ENCODE measurements around the gene PDE11A.

Gene PDE11A

GRCh38 chr2:177745531-177745930 is 327.0 kb downstream of the PDE11A start:
- Histone ChIP-seq H3K9ac (ENCODE audit: low read depth, low read length) (no peak overlapping the region), H3K4me1 (ENCODE audit: control insufficient read depth, insufficient read depth, low read length) (no peaks in the 10 kb centered on the region), H3K27me3 (ENCODE audit: control insufficient read depth, insufficient read depth, low read length) (peaks cover 8% of the 10 kb centered on the region), H3K4me3 (ENCODE audit: low read length) (no peak overlapping the region), H3K4me2 (ENCODE audit: low read length) (no peak overlapping the region), H3K9me3 (replicated peaks; ENCODE audit: low read length) (no peaks in the 10 kb centered on the region), H3K36me3 (ENCODE audit: insufficient read depth, low read length) (no peaks in the 10 kb centered on the region)

DNA sequence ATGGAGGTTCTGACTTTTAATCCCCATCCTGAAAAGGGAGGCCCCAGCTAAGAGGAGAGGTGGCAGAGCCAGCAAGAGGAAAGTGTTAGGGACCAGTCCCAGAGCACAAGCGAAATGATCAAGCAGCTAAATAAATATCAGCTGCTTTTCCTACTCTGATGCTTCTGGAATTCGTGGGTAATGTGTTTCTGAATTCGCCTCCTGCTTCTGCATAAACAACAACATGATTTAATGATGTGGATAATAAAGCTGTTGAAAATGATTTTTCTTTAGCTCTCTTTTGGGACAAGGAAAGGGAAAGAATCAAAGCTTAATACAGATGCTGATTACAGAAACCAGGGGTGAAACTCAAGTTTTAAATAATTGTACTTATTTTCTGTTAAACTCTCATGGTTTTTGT is 329.7 kb downstream of the PDE11A start:
- peaks cover 10% of the 10 kb centered on the region for H3K27me3 ChIP-seq (ENCODE audit: control insufficient read depth, insufficient read depth, low read length)
- no peak overlapping the region for H3K9ac ChIP-seq (ENCODE audit: low read depth, low read length)
- H3K9me3 ChIP-seq (replicated peaks; ENCODE audit: low read length) = no peaks in the 10 kb centered on the region
- no peak overlapping the region for H3K4me2 ChIP-seq (ENCODE audit: low read length)
- no peaks in the 10 kb centered on the region for H3K4me1 ChIP-seq (ENCODE audit: control insufficient read depth, insufficient read depth, low read length)
- no peaks in the 10 kb centered on the region for H3K36me3 ChIP-seq (ENCODE audit: insufficient read depth, low read length)
- H3K4me3 ChIP-seq (ENCODE audit: low read length) = no peak overlapping the region

GRCh38 chr2:177741866-177742265 is 330.7 kb downstream of the PDE11A start:
- no peaks in the 10 kb centered on the region for H3K9me3 ChIP-seq (replicated peaks; ENCODE audit: low read length)
- H3K4me3 ChIP-seq (ENCODE audit: low read length) = no peak overlapping the region
- peaks cover 10% of the 10 kb centered on the region for H3K27me3 ChIP-seq (ENCODE audit: control insufficient read depth, insufficient read depth, low read length)
- H3K9ac ChIP-seq (ENCODE audit: low read depth, low read length) = no peak overlapping the region
- no peaks in the 10 kb centered on the region for H3K36me3 ChIP-seq (ENCODE audit: insufficient read depth, low read length)
- no peak overlapping the region for H3K4me2 ChIP-seq (ENCODE audit: low read length)
- H3K4me1 ChIP-seq (ENCODE audit: control insufficient read depth, insufficient read depth, low read length) = no peaks in the 10 kb centered on the region

- H3K4me2 ChIP-seq (ENCODE audit: low read length) = no peak overlapping the region
- H3K4me1 ChIP-seq (ENCODE audit: control insufficient read depth, insufficient read depth, low read length) = no peaks in the 10 kb centered on the region
- H3K4me3 ChIP-seq (ENCODE audit: low read length) = no peak overlapping the region
- no peaks in the 10 kb centered on the region for H3K9me3 ChIP-seq (replicated peaks; ENCODE audit: low read length)
- H3K36me3 ChIP-seq (ENCODE audit: insufficient read depth, low read length) = no peaks in the 10 kb centered on the region
- peaks cover 10% of the 10 kb centered on the region for H3K27me3 ChIP-seq (ENCODE audit: control insufficient read depth, insufficient read depth, low read length)
- H3K9ac ChIP-seq (ENCODE audit: low read depth, low read length) = no peak overlapping the region
These were observed 331.9 kb downstream of the PDE11A start for GRCh38 chr2:177740700-177741099.

DNA sequence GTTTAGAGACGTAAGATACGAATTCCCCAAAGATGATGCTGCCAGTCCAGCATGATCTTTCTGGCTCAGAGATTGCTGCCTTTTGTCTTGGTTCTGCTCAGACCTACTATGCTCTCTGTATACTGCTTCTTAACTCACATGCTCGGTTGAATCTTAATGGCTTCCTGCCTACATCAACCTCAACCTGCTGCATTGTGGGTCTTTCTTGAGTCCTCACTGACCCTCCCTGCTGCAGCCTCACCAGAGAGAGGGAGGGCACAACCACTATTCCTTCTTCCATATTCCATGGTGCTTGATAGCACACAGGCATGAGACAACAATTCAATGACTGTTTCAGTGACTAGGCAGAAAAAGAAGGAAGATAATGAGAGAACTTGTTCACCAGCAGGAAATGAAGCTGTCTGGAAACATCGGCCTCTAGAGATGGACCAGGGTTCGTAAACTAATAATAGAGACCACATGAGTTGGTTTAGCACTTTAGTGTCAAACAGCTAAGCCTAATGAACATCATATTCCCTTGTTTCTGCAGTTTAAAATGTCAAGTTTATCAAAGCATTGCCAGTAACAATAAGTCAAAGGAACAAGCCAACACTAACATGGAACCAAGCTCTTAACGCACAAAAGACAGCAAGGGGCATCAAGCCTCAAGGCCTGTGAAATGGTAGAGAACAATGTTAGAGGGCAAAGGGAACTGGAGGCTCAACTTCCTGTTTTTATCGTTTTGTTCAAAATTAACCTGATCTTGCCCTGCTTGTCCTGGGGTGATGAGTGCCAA is 333.9 kb downstream of the PDE11A start:
- no peak overlapping the region for H3K9ac ChIP-seq (ENCODE audit: low read depth, low read length)
- no peaks in the 10 kb centered on the region for H3K4me1 ChIP-seq (ENCODE audit: control insufficient read depth, insufficient read depth, low read length)
- no peak overlapping the region for H3K4me2 ChIP-seq (ENCODE audit: low read length)
- H3K9me3 ChIP-seq (replicated peaks; ENCODE audit: low read length) = no peaks in the 10 kb centered on the region
- H3K27me3 ChIP-seq (ENCODE audit: control insufficient read depth, insufficient read depth, low read length) = peaks cover 10% of the 10 kb centered on the region
- no peaks in the 10 kb centered on the region for H3K36me3 ChIP-seq (ENCODE audit: insufficient read depth, low read length)
- H3K4me3 ChIP-seq (ENCODE audit: low read length) = no peak overlapping the region

- peaks cover 17% of the 10 kb centered on the region for H3K27me3 ChIP-seq (ENCODE audit: control insufficient read depth, insufficient read depth, low read length)
- H3K36me3 ChIP-seq (ENCODE audit: insufficient read depth, low read length) = no peaks in the 10 kb centered on the region
- no peaks in the 10 kb centered on the region for H3K9me3 ChIP-seq (replicated peaks; ENCODE audit: low read length)
- H3K9ac ChIP-seq (ENCODE audit: low read depth, low read length) = no peak overlapping the region
- H3K4me2 ChIP-seq (ENCODE audit: low read length) = no peak overlapping the region
- H3K4me3 ChIP-seq (ENCODE audit: low read length) = no peak overlapping the region
- H3K4me1 ChIP-seq (ENCODE audit: control insufficient read depth, insufficient read depth, low read length) = no peaks in the 10 kb centered on the region
These were observed 337.2 kb downstream of the PDE11A start for GRCh38 chr2:177735318-177735803.

DNA sequence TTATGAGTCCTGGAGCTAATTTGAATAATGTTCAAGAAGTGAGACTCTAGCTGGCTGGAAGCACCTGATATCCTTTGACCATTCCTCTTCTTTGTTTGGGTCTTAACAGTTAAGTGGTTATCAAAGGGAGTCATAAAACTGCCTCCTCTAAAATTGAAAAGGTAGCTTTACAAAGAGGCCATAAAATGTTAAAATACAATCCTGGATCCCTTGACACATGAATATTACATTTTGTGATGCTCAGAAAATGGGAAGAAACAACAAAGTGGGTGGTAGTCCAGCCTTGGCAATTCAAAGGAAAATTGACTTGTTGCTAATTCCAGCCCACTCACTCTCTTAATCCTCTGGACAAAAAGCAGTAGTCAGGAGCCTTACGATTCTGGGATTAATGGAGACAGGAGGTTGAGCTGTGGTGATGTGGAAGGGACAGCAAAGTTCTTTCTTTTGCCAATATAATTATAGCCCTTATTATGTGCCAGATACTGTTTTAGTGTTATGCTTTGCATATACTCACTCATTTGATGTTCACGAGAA is 339.2 kb downstream of the PDE11A start:
- Histone ChIP-seq H3K9ac (ENCODE audit: low read depth, low read length) (no peak overlapping the region), H3K4me3 (ENCODE audit: low read length) (no peak overlapping the region), H3K4me2 (ENCODE audit: low read length) (no peak overlapping the region), H3K9me3 (replicated peaks; ENCODE audit: low read length) (no peaks in the 10 kb centered on the region), H3K36me3 (ENCODE audit: insufficient read depth, low read length) (no peaks in the 10 kb centered on the region), H3K27me3 (ENCODE audit: control insufficient read depth, insufficient read depth, low read length) (peaks cover 21% of the 10 kb centered on the region), H3K4me1 (ENCODE audit: control insufficient read depth, insufficient read depth, low read length) (no peaks in the 10 kb centered on the region)

DNA sequence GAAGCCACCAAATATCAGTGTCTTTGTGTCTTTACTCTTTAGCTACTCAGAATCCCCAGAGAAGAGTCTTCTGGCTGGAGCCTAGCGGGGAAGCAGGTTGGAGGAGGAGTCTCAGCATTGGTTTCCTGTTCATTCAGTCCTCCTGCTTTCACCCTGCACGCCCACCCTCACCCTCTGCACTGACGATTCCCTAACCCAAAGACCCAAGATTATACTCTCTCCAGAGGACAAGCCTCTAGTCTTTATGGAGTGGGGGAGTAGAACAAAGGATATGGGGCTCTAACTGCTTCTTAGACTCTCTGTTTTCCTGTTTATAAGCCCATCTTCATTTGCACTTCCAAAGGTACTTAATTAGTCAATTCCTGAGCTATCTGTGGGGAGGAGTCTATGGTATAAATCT is 341.2 kb downstream of the PDE11A start:
- Histone ChIP-seq H3K36me3 (ENCODE audit: insufficient read depth, low read length) (no peaks in the 10 kb centered on the region), H3K4me2 (ENCODE audit: low read length) (no peak overlapping the region), H3K4me3 (ENCODE audit: low read length) (no peak overlapping the region), H3K27me3 (ENCODE audit: control insufficient read depth, insufficient read depth, low read length) (peaks cover 26% of the 10 kb centered on the region), H3K9me3 (replicated peaks; ENCODE audit: low read length) (no peaks in the 10 kb centered on the region), H3K9ac (ENCODE audit: low read depth, low read length) (no peak overlapping the region), H3K4me1 (ENCODE audit: control insufficient read depth, insufficient read depth, low read length) (no peaks in the 10 kb centered on the region)

DNA sequence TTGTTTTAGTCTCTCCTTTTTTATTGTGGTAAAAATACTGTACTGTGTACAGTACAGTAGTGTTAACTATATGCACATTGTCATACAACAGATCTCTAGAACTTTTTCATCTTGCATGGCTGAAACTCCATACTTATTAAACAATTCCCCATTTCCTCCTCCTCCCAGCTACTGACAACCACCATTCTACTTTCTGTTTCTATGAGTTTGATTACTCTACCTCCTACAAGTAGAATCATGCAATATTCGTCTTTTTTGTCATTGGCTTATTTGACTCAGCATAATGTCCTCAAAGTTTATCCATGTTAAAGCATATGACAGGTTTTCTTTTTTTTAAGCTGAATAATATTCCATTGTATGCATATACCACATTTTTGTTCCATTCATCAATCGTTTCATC is 341.8 kb downstream of the PDE11A start:
- no peak overlapping the region for H3K9ac ChIP-seq (ENCODE audit: low read depth, low read length)
- H3K4me2 ChIP-seq (ENCODE audit: low read length) = no peak overlapping the region
- H3K27me3 ChIP-seq (ENCODE audit: control insufficient read depth, insufficient read depth, low read length) = peaks cover 26% of the 10 kb centered on the region
- no peaks in the 10 kb centered on the region for H3K36me3 ChIP-seq (ENCODE audit: insufficient read depth, low read length)
- H3K4me1 ChIP-seq (ENCODE audit: control insufficient read depth, insufficient read depth, low read length) = no peaks in the 10 kb centered on the region
- H3K9me3 ChIP-seq (replicated peaks; ENCODE audit: low read length) = no peaks in the 10 kb centered on the region
- H3K4me3 ChIP-seq (ENCODE audit: low read length) = no peak overlapping the region

DNA sequence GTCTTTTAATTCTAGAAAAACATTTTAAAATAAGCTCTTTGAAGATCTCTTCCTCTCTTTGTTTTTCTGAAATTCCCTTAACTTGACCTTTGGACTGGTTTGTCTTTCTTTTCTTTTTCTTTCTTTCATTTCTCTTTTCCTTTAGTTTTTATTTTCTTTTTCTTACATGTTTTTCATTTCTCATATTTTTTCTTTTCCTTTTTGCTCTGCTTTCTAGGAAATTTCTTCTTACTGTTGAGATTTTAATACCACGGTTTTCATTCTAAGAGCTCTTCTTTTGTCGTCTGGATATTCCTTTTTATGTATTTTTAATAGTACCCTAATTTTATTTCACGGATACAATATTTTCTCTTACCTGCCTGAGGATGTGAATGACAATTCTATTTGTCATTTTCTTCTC is 342.2 kb downstream of the PDE11A start:
- no peak overlapping the region for H3K4me3 ChIP-seq (ENCODE audit: low read length)

DNA sequence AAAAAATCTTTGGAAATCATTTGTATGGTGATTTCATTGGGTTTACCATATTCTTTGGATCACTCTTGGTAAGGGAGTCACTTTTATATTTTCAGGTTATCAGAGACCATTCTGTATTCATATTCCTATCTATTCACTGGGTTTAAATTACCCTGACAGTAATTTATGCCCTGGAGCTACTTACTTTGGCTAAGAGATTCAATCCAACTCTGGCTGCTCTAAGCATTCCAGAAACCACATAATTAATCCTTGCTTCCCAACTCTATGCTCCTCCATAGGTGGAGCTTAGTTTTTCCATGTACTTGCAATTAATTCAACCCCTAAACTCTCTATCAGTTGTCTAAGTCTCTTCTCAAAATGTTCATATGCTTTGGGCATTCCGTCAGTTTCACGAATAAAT is 343.7 kb downstream of the PDE11A start:
- Histone ChIP-seq H3K9ac (ENCODE audit: low read depth, low read length) (no peak overlapping the region), H3K4me1 (ENCODE audit: control insufficient read depth, insufficient read depth, low read length) (no peaks in the 10 kb centered on the region), H3K4me3 (ENCODE audit: low read length) (no peak overlapping the region), H3K27me3 (ENCODE audit: control insufficient read depth, insufficient read depth, low read length) (peaks cover 26% of the 10 kb centered on the region), H3K36me3 (ENCODE audit: insufficient read depth, low read length) (no peaks in the 10 kb centered on the region), H3K9me3 (replicated peaks; ENCODE audit: low read length) (no peaks in the 10 kb centered on the region), H3K4me2 (ENCODE audit: low read length) (no peak overlapping the region)

More for the DNA sequence above, 342.2 kb downstream of the PDE11A start:
- Histone ChIP-seq H3K9ac (ENCODE audit: low read depth, low read length) (no peak overlapping the region), H3K27me3 (ENCODE audit: control insufficient read depth, insufficient read depth, low read length) (peaks cover 26% of the 10 kb centered on the region), H3K4me2 (ENCODE audit: low read length) (no peak overlapping the region), H3K4me1 (ENCODE audit: control insufficient read depth, insufficient read depth, low read length) (no peaks in the 10 kb centered on the region), H3K36me3 (ENCODE audit: insufficient read depth, low read length) (no peaks in the 10 kb centered on the region), H3K9me3 (replicated peaks; ENCODE audit: low read length) (no peaks in the 10 kb centered on the region)

GRCh38 chr2:177728399-177728765 is 344.2 kb downstream of the PDE11A start:
- Histone ChIP-seq H3K9me3 (replicated peaks; ENCODE audit: low read length) (no peaks in the 10 kb centered on the region), H3K4me2 (ENCODE audit: low read length) (no peak overlapping the region), H3K4me3 (ENCODE audit: low read length) (no peak overlapping the region), H3K27me3 (ENCODE audit: control insufficient read depth, insufficient read depth, low read length) (peaks cover 26% of the 10 kb centered on the region), H3K9ac (ENCODE audit: low read depth, low read length) (no peak overlapping the region), H3K4me1 (ENCODE audit: control insufficient read depth, insufficient read depth, low read length) (no peaks in the 10 kb centered on the region), H3K36me3 (ENCODE audit: insufficient read depth, low read length) (no peaks in the 10 kb centered on the region)

Data from skeletal muscle satellite cell (primary cell).